AG08395 (cell line): ENCODE measurements around the gene HDC.

Experiments
- DNase-seq: peaks from one replicate; pipeline ENCODE4 v3.0.0; 2012; ENCODE audit warnings: mixed read lengths, low spot score

Gene HDC

GRCh38 chr15:50225938-50226337 lies 39.6 kb downstream of the HDC start:
- DNase-seq = no peak

GRCh38 chr15:50225057-50225456 lies 40.5 kb downstream of the HDC start:
- no peak for DNase-seq

GRCh38 chr15:50224606-50225005 lies 40.9 kb downstream of the HDC start:
- DNase-seq = peak; percentile 58

GRCh38 chr15:50222181-50222580 lies 43.3 kb downstream of the HDC start:
- no peak for DNase-seq

- no peak for DNase-seq
Measured at GRCh38 chr15:50219820-50220219, 45.7 kb downstream of the HDC start.

- DNase-seq = no peak
Measured at GRCh38 chr15:50218691-50219090, 46.8 kb downstream of the HDC start.

- DNase-seq = no peak
Measured at GRCh38 chr15:50218291-50218690, 47.2 kb downstream of the HDC start.

GRCh38 chr15:50210462-50211157 lies 54.9 kb downstream of the HDC start:
- no peak for DNase-seq

- no peak for DNase-seq
Measured at GRCh38 chr15:50209809-50210208, 55.7 kb downstream of the HDC start.

GRCh38 chr15:50206020-50206419 lies 59.5 kb downstream of the HDC start:
- DNase-seq = no peak

GRCh38 chr15:50202003-50202402 lies 63.5 kb downstream of the HDC start:
- no peak for DNase-seq

- DNase-seq = no peak
Measured at GRCh38 chr15:50192926-50193620, 72.5 kb downstream of the HDC start.

- DNase-seq = no peak
Measured at GRCh38 chr15:50192164-50192563, 73.4 kb downstream of the HDC start.
